GM18508 (cell line): ENCODE data around the gene DUOXA1.
"Not testable (repeated sequence)": the region's sequence is repeated elsewhere in the genome, so short reads cannot be mapped to it uniquely, and the experiment has no call there.

Source experiments
- ATAC-seq: cut with Tn5 transposase; IDR thresholded peaks from one replicate; pipeline ENCODE4 v1.9.1; 2021; ENCODE audit warnings: moderate number of reproducible peaks; ENCODE audit not compliant: insufficient read depth, unreplicated experiment

DUOXA1 gene

DNA sequence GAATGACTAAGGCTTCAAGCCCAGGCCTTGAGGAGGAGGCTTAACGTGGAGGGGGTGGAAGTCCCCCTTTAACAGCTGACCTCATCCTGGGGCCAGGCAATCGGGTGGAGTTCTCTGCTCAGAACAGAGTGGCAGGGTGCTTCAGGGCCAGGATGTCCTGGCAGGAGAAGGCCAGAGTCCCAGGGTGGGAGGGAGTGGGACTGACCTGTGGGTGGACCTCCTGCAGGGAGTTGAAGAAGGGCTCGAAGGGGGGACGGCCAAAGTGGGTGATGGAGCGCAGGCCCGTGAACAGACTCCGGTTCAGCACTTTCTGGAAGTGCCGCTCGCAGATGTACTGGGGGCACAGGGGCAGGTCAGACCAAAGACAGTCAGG, 35.3 kb downstream of the DUOXA1 start:
- no peak for ATAC-seq

DNA sequence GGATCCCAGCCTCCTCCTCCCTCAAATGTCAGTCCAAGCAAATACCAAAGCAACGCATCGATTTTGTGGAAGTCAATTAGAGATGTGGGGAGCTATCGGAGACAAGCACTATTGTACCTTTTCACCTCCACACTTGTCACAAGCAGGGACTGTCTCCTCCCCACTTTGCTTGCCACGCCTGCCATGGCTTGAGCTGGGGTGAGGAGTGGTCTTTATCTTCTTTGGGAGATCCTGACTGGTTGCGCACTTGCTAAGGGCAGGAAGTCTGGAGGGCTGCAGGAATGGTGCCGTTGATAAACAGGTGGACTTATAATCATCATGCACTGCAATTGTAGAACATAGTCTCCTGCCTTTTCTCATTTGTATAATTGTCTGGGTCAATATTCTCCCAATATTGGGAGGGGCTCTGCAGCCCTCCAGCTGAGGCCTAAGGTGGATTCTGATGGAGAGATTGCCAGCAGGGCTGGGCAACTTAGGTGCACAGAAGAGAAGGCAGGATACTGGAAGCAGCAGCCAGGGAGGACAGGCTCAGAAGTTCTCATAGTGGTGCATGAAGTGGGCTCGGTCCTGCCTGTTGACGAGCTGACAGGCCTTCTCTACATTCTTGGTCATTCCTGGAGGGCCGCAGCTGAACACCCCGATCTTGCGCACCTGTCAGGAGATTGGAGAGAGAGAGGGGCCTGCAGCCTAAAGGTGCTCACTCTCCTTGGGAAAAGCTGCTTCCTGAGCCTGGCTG, 35.9 kb downstream of the DUOXA1 start:
- no peak for ATAC-seq

DNA sequence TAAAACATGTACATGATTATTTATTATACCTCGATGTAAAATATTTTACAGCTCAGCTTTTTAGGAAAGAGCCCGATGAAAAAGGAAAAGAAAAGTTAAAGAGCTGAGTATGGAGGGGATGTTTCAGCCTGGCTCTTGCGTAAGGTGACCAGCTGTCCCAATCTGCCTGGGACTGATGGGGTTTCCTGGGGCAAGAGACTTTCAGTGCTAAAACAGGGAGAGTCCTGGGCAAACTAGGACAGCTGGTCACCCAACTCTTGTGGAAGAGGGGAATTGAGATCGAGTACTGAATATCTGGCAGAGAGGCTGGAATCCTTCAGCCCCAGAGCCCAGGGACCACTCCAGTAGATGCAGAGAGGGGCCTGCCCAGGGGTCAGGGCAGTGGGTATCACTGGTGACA, 36.7 kb downstream of the DUOXA1 start:
- ATAC-seq = no peak

DNA sequence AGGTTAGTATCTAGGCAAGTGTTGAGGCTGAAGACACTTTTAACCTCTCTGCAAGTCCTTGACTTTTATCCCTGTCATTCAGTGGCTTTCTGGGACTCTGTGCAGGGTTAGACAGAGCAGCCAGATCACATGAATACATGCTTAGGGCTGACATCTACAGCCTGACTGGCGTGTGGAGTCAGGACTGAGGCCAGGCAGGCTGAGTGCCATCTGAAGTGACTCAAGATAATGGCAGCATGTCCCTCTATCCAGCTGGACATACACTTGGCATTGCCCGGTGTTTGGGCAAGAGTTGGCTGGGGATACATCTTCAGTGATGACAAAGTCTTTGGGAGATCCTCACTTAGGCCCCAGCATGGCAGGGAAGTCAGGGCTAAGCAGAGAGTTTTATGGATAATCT, 38.1 kb downstream of the DUOXA1 start:
- no peak for ATAC-seq

DNA sequence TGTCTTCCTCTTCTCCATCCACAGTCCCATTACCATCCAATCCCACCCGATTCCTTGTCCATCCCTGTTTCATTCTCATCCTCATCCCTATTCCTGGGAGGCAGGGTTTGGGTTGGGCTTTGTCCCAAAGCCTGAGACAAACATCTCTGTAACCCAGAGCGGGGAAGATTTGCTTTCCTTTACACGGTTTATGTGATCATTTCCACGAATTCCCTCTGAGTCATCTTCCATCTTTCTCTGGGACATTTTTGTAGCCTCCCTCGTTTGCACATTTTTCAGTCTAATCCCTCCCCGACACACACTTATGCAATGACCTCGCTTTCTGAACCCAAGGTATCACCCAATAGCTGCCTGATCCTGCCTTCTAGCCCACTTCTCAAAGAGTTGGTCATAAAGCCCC, 38.5 kb downstream of the DUOXA1 start:
- no peak for ATAC-seq

DNA sequence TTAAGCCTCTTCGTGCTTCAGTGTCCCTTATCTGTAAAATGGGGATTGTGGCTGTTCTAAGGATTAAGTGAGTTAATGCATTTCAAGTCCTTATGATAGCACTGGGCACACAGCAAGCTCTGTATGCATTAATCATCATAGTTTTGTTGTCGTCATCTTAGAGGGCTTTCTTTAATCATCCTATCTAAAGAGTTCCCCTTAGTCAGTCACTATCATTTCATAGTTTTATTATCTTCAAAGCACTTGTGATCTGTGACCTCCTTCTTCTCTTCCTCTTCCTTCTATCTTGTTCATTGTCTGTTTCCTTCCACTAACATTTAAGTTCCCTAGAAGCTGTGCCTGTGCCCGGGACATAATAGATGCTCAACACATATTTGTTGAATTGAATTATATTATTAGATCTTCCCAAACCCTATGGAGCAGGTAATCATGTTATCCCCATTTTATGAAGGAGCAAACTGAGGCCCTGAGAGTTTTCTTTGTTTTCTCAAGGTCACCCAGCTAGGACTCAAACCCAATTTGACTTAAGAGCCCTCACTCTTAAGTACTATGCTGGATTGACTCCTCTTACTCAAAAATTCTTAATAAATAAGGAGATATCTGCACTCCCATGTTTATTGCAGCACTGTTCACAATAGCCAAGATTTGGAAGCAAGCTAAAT, 39.8 kb downstream of the DUOXA1 start:
- no peak for ATAC-seq

DNA sequence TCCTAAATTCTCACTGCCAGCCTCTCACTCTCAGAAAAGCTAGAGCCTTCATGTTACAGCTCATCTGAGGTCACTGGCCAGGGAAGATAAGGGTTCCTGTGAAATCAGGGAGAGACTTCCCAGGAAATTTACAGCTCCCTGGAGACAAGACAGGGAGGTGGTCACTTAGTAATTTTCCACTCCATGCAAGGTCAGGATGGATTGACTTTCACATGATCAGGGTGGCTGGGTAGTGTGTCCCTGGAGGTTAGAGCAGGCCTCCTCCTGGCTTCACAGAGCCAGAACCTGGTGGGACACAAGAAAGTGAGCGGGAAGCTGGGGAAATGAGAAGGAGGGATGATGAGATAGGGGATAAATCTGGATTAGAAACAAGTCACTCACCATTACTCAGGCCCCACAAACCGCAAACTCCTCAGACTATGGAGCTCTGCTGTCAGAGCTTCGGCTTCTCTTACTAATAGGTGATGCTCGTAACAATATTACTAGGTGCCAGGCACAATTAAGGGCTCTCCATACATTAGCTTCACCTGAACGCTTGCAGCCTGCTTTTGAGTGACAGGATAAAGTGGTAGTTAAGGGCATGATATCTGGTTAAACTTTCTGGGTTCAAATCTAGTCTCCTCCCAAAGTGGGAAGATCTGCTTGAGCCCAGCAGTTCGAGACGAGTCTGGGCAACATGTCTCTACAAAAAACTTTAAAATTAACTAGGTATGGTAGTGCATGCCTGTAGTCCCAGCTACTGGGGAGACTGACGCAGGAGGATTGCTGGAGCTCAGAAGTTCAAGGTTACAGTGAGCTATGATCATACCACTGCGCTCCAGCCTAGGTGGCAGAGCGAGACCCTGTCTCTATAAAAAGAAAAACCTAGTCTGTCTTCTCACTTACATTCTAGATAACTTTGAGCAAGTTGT, 40.6 kb downstream of the DUOXA1 start:
- no peak for ATAC-seq

DNA sequence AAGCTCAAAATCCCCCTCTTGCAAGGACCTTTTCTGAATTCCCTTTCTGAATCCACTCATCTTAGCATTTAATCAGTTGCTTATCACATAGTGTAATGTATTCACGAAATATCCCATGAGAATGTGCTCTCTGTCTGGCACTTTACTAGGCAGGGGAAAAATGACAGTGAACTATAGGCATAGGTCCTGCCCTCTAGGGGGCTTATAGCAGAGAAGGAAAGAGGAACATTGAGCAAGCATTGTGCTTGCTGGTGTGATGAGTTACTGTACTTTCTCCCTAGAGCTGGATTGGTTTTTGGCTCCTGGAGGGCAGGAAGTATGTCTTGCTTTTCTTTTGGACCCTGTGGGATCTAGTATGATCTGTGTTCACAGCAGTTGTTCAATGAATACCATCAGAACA, 42.2 kb downstream of the DUOXA1 start:
- ATAC-seq = no peak

DNA sequence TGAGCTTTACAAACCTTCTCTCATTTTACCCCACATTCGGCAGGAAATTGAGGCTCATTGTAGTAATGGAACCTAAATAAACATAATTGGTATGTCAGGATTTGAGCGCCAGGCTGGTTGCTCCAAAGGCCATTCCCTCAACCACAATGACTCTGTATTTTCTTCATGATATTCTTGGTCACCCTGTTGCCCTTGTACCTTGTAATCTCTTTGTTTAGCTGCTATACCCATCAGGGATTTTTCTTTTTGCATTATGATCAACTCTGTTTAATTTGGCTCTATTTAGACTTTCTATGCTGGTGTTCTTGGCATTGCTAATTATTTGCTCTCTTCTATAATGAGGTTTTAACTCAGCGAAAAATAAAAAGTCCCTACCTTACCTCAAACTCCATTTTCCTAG, 45.5 kb downstream of the DUOXA1 start:
- no peak for ATAC-seq

DNA sequence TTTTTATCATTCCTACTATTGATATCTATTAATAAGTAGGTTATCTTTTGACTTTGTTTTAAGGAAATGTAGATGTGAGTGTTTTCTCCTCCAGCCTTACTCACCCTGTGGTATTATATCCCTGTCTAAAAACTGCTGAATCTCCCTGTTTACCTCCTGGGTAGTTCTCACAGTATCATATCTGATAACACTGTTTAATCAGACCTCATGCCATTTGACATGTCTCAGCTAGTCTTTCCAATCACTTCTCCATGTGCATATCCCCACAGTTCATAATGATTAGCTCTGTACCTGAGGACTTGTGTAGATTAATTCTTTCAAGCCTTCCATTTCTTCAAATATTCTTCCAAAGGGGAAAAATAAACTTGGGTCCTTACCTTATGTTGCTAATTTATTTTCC, 46.5 kb downstream of the DUOXA1 start:
- ATAC-seq = no peak

DNA sequence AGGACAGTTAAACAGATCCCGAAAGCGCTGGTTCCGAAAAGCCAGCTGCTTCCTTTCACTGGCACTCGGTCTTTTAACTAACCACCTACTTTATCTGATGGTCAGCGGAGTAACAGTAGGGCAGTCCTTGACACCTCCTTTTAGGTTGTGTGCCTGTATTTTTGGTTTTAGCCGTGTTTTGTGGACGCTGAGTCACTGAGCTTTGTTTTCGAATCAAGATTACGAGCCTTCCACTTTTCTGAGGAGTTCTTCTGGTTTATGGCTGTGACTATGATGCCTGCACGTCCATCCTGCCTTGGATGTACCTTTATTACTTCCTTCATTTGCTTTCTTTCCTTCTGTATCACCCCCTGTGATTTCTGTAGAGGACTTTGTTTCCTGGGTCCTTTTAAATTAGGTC, 47.3 kb downstream of the DUOXA1 start:
- not testable (repeated sequence) for ATAC-seq

DNA sequence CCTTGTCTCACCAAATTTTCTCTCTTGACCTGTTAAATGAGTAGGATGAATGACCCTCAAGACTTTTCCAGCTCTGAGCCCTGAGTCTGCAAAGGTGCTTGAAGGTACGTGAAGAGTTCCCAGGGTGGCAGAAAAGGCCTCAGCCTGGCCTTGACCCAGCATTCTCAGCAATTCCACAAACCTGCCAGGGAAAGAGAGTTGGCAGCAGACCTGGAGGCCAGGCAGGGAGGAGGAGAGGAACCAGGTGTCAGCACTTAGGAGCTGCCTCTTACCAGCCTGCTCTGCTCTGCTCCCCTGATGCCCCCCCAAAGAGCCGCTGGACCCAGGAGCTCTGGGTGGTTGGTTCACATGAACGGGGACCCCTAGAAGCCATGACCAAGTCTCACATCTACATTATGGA, 49.1 kb downstream of the DUOXA1 start:
- not testable (repeated sequence) for ATAC-seq

DNA sequence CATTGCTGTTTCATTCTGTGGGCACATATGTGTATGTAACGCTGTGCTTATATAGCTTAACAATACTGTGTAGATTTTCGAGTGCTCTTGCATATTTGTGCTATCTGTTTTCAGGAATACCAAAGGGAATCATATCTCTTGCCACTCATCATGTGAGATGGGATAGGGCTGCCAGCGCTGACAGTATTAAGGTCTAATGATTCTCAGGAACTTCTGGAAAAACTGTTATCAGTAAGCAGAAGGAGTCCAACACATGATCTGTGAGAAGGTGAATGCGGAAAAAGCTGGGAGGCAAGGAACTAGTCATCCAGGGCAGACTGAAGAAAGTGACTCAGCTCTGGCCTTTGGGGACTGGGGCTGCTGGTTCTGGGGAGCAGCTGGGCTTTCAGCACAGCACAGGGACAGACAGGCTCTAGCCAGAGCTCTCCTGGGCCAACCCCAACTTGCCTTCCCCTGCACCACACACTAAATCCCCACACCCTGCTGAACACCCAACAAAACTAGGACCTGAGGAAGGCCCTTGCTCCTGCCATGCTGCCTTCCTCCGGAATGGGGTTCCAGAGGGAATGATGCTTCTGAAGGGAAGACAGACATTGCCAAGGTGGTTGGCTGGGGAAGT, 49.9 kb downstream of the DUOXA1 start:
- not testable (repeated sequence) for ATAC-seq

DNA sequence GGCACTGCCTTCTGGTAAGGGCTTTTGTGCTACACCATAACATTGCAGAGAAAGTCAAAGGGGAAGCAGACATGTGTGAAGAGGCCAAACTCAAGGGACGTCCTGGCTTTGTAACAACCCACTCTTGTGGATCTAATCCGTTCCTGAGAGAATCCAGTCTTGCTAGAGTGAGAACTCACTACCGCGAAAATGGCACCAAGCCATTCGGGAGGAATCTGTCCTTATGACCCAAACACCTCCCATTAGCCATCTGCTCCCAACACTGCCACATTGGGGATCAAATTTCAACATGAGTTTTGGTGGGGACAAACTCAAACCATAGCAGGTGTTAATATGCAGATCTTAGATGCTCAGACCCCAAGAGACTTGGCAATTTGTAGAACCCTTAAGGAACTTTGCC, 50.5 kb downstream of the DUOXA1 start:
- not testable (repeated sequence) for ATAC-seq

DNA sequence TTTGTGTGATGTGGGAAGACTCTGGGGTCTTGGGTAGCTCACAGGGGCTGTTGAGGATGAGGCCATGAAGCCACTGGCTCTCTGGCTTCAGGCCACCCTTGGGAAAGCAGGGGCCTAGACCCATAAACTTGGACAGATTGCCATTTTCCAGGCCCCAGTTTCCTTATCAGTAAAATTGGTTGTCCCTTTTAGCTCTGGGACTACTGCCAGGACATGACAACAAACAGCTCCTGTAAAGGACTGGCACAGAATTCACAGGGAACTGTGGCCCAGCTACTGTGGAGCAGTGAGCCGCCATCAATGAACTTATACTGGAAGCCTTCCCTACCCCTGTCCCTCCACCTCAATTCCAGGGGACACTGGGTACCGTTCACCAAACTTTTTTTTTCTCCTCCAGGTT, 52.3 kb downstream of the DUOXA1 start:
- ATAC-seq = not testable (repeated sequence)

DNA sequence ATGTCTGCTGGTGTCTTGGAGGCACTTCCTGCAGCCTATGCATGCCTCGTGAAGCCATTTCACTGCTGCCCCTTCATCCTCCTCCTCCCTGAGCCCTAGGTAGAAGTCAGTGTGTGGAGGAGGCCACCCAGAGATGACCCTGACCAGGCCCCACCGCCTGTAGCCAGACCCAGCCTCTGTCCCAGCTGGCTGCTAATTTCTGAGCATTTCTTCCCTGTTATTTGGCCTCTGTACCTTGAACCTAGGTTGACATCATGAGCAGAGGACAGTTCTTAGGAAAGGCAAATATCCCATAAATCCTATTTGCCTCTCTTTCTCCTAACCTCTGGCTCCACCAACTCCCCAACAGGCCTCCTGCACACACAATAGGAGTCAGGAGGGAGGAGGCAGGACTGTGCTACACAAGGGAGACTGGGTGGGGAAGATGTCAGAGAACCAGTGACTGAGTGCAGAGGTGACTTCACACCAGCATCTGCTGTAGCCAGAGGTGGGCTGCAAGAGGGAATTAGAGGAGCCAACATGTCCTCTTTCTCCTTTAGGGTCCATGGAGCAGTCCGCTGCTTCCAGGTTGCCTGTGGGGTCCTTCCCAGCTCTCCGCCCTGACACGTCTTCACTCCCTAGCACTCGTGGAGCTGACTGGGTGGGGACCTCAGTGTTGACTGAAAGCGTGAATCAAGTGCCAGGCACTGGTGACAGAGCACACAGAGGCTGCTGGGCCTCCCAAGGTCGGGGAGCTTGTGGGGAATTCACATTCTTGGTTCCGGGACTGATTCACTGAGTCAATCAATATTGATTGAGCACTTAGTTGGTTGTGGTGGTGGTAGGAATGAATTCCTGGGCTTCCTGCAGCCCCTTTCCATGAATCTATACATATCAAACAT, 54.0 kb downstream of the DUOXA1 start:
- not testable (repeated sequence) for ATAC-seq

DNA sequence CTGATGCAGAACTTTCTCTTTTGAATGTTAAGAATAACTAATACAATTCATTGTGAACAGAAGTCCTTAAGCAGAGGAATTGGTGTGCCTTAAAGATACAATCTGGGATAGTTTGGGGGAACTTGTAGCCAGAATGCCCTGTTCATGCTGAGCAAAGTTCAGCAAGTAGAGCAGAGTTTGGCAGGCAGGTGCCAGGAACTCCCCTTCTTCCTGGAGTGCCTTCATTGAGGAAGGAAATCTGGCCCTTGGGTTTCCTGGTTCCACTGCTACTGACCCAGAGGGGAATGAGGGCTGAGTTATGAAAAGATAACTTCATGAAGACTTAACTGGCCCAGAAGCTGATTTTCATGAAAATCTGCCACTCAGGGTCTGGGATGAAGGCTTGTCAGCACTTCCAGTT, 56.1 kb downstream of the DUOXA1 start:
- ATAC-seq = not testable (repeated sequence)

DNA sequence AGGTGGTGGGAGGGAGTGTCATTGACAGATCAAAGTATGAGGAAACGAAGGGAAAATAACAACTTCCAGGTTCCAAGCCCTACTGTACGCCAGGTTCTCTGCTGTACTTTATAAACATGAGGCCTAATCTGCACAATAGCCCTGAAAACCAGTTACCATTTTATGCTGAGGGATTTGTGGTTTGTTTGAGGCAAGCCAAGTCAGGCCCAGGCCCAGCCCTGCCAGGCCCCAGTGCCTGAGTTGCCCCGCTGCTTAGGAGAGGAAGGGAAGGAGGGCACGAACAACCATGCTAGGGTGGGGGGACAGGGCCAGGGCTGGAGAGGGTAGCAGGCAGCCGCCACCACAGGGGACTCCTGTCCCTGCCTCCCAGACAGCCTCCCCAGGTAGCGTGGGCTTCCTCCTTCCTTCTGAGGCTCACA, 59.7 kb downstream of the DUOXA1 start:
- ATAC-seq = not testable (repeated sequence)
